SK-N-SH (cell line): ENCODE data around the gene DYNLT2B.

Experiments used
- CTCF ChIP-seq: fragments of 200-600 bp; sonication (generic); IDR thresholded peaks from 2 replicates; pipeline ENCODE4 v1.6.1; 2017; ENCODE audit warnings: antibody characterized with exemption, mild to moderate bottlenecking, moderate library complexity
- FOXM1 ChIP-seq: IDR thresholded peaks from 2 replicates; pipeline ENCODE4 v1.4.0; 2012; ENCODE audit warnings: low read depth, mild to moderate bottlenecking
- NRF1 ChIP-seq: IDR thresholded peaks from 2 replicates; pipeline ENCODE4 v1.6.1; 2012; ENCODE audit warnings: low read depth, mild to moderate bottlenecking, low read length
- POLR2AphosphoS5 ChIP-seq: IDR thresholded peaks from 2 replicates; pipeline ENCODE4 v1.6.1; 2012; ENCODE audit warnings: low read depth, low read length
- TCF12 ChIP-seq: IDR thresholded peaks from 2 replicates; pipeline ENCODE4 v1.4.0; 2012
- USF1 ChIP-seq: IDR thresholded peaks from 2 replicates; pipeline ENCODE4 v1.4.0; 2012; ENCODE audit warnings: low read depth, borderline replicate concordance
- YY1 ChIP-seq: IDR thresholded peaks from 2 replicates; pipeline ENCODE4 v1.4.0; 2012; ENCODE audit warnings: low read depth, mild to moderate bottlenecking
- ZBTB33 ChIP-seq: IDR thresholded peaks from 2 replicates; pipeline ENCODE4 v1.4.0; 2012; ENCODE audit warnings: low read depth, borderline replicate concordance
- TF ChIP-seq, protein P1 (sequence below): IDR thresholded peaks from 2 replicates; pipeline ENCODE4 v1.6.1; 2012; ENCODE audit warnings: mild to moderate bottlenecking, low read depth, low read length, moderate library complexity

- peak; percentile 95 for TF ChIP-seq NRF1
- TF ChIP-seq CTCF: no peak
- TF ChIP-seq POLR2AphosphoS5: peak; percentile 89
- TF ChIP-seq YY1: no peak
- no peak for TF ChIP-seq USF1
- TF ChIP-seq, protein P1, sequence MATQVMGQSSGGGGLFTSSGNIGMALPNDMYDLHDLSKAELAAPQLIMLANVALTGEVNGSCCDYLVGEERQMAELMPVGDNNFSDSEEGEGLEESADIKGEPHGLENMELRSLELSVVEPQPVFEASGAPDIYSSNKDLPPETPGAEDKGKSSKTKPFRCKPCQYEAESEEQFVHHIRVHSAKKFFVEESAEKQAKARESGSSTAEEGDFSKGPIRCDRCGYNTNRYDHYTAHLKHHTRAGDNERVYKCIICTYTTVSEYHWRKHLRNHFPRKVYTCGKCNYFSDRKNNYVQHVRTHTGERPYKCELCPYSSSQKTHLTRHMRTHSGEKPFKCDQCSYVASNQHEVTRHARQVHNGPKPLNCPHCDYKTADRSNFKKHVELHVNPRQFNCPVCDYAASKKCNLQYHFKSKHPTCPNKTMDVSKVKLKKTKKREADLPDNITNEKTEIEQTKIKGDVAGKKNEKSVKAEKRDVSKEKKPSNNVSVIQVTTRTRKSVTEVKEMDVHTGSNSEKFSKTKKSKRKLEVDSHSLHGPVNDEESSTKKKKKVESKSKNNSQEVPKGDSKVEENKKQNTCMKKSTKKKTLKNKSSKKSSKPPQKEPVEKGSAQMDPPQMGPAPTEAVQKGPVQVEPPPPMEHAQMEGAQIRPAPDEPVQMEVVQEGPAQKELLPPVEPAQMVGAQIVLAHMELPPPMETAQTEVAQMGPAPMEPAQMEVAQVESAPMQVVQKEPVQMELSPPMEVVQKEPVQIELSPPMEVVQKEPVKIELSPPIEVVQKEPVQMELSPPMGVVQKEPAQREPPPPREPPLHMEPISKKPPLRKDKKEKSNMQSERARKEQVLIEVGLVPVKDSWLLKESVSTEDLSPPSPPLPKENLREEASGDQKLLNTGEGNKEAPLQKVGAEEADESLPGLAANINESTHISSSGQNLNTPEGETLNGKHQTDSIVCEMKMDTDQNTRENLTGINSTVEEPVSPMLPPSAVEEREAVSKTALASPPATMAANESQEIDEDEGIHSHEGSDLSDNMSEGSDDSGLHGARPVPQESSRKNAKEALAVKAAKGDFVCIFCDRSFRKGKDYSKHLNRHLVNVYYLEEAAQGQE: no peak
- no peak for TF ChIP-seq FOXM1
- no peak for TF ChIP-seq ZBTB33
- TF ChIP-seq TCF12: no peak
Measured at GRCh38 chr3:196317687-196318467, at the start of gene DYNLT2B.
